ENCODE measurements around the gene RPS8.

RPS8 gene

DNA sequence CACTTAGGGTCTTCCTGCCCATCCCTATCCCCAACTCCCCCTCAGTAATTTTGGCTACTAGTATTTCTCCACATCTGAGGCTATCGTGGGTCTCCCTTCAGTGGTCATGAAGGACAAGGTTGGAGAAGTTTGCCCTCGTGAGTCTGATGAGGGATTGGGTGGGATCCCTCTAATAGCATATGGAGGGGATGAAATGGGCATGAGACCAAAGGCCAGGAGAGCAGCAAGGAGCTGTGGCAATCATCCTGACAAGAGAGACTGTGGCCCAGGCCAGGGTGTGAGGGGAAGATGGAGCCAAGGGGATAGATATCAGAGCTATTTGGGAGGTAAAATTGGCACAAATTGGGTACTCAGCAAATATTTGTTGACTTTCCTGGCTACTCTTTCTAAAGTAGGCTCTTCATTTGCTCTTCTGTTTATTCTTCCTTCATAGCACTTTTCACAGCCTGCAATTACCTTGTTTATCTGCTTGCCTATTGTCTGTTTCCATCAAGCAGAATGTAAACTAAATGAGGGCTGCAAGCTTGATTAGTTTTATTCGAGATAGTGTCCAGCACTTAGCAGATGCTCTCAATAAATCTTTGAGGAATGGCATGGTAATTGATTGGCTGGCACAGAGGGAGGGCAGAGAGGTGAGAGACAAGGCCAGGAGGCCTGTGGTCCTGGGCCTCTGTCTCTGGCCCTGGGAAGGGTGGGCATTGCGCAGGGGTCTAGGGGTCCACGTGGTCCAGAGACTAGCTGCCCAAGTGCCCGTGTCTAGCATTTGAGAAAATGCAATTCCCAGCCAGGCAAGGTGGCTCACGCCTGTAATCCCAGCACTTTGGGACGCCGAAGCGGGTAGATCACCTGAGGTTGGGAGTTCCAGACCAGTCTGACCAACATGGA lies 23.4 kb downstream of the RPS8 start:
- DNase-seq (ENCODE audit: insufficient read length) (no peak), FAIRE-seq (no peak)
- no peak for TF ChIP-seq TAF1 (IDR thresholded peaks at IDR 0.05; ENCODE audit: borderline replicate concordance, low read depth, low read length)
- no peak for TF ChIP-seq POLR2AphosphoS5 (IDR thresholded peaks at IDR 0.05; ENCODE audit: low read depth, low read length)
- TF ChIP-seq POLR2A (IDR thresholded peaks at IDR 0.05; ENCODE audit: low read depth, low read length) = no peak

DNA sequence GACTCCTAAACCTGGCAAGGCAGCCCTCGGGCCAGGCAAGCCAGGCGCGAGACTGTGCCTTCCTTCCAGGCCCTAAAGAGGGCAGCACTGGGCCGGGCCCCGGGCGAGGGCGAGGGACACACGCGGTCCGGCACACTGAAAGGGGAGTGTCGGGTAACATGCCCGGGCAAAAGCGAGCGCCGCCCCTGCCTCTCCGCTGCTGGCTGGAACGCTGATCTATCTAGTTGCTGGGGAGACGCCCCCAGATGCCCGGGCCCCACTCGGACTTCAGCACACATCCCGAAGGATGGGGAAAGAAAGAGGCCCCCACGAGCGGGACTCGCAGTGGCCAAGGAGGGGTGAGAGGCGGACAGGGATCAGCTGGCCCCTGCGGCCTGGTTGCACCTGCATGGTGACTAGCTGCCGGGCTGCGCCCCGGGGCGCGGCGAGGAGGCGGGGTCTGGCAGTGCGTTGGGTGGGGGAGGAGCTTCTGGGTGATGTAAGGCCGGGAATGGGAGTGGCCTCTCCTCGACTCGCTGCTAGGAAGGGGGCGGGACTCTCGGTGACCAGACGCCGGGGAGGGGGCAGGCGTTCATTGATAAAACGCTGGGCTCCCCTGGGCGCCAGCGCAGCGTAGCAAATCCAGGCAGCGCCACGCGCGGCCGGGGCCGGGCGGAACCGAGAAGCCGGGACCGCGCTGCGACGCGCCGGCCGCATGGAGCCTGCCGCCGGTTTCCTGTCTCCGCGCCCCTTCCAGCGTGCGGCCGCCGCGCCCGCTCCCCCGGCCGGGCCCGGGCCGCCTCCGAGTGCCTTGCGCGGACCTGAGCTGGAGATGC lies 24.6 kb downstream of the RPS8 start, which contains the start of gene PLK3:
TSS of gene PLK3 (plus strand) at position 608 of the 815 bp plus-strand sequence. CDS start at position 695, 87 bp downstream.
- FAIRE-seq = peak; percentile 99
- TF ChIP-seq POLR2A (IDR thresholded peaks at IDR 0.05; ENCODE audit: low read depth, low read length) (peak; percentile 95), POLR2AphosphoS5 (IDR thresholded peaks at IDR 0.05; ENCODE audit: low read depth, low read length) (peak; percentile 91), TAF1 (IDR thresholded peaks at IDR 0.05; ENCODE audit: borderline replicate concordance, low read depth, low read length) (peak; percentile 72; the same call in 1 of the 2 replicates)
- DNase-seq (ENCODE audit: insufficient read length) = peak; percentile 95

DNA sequence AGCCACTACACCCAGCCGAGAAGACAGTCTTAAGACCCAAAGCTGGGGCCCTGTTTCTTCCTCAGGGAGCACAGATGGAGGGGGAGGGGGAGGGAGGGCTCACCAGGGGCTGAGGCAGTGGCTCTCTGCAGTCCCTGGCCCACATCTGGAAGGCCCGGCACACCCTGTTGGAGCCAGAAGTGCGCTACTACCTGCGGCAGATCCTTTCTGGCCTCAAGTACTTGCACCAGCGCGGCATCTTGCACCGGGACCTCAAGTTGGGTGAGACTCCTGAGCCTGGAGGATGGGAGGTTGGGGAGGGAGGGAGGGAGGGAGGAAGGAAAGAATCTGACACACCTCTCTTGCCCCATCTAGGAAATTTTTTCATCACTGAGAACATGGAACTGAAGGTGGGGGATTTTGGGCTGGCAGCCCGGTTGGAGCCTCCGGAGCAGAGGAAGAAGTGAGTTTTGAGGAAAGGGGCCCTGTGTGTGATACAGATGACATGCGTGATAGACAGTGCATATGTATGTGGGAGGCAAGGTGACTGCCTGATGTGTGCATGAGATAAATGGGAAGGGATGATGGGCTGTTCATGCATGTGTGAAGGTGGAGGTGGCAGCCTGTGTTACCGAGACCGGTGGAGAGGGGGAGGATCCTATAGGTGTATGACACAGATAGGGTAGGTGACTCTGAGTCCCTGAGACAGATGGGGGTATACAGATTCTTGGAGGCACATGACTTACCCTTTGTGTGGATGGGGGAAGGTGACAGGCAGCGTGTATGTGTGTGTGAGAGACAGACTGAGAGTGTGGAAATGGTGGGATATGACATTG lies 26.4 kb downstream of the RPS8 start:
- no peak for DNase-seq (ENCODE audit: insufficient read length)
- TF ChIP-seq TAF1 (IDR thresholded peaks at IDR 0.05; ENCODE audit: borderline replicate concordance, low read depth, low read length) = no peak
- peak; percentile 84 for FAIRE-seq

DNA sequence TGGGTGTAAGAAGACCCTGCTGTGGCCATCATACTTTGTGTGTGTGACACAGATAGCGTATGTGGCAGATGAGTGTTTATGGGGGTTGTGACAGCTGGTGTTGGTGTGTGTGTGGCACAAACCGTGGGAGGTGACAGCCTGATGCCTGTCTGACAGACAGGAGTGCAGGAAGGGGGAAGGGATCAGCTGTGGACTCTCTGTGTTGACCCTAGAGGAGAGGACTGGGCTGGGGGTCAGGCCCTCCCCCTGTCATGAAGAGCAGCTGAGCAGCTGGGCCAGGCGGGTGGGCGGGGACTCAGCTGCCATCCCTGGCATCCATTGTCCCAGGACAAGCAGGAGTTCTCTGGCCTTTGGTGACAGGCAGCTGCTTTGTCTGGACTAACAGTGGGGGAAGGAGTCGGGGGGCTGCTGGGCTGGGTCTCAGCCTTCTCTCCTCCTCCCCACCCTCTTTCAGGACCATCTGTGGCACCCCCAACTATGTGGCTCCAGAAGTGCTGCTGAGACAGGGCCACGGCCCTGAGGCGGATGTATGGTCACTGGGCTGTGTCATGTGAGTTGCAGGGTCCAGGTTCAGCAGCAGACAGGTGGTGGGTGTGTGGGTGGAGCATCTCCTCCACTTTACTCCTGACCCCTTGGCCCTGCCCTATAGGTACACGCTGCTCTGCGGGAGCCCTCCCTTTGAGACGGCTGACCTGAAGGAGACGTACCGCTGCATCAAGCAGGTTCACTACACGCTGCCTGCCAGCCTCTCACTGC lies 27.1 kb downstream of the RPS8 start:
- no peak for TF ChIP-seq POLR2A (IDR thresholded peaks at IDR 0.05; ENCODE audit: low read depth, low read length)
- no peak for TF ChIP-seq POLR2AphosphoS5 (IDR thresholded peaks at IDR 0.05; ENCODE audit: low read depth, low read length)
- TF ChIP-seq TAF1 (IDR thresholded peaks at IDR 0.05; ENCODE audit: borderline replicate concordance, low read depth, low read length) = no peak
- no peak for DNase-seq (ENCODE audit: insufficient read length)
- FAIRE-seq = no peak

DNA sequence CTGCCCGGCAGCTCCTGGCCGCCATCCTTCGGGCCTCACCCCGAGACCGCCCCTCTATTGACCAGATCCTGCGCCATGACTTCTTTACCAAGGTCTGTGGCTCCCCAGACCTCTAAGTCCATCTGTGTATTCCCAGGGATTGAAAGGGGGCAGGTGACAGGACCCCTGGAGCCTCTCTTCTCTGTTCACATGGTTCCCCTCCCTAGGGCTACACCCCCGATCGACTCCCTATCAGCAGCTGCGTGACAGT lies 27.6 kb downstream of the RPS8 start:
- no peak for TF ChIP-seq TAF1 (IDR thresholded peaks at IDR 0.05; ENCODE audit: borderline replicate concordance, low read depth, low read length)
- no peak for TF ChIP-seq POLR2A (IDR thresholded peaks at IDR 0.05; ENCODE audit: low read depth, low read length)
- DNase-seq (ENCODE audit: insufficient read length) (no peak), FAIRE-seq (no peak)

DNA sequence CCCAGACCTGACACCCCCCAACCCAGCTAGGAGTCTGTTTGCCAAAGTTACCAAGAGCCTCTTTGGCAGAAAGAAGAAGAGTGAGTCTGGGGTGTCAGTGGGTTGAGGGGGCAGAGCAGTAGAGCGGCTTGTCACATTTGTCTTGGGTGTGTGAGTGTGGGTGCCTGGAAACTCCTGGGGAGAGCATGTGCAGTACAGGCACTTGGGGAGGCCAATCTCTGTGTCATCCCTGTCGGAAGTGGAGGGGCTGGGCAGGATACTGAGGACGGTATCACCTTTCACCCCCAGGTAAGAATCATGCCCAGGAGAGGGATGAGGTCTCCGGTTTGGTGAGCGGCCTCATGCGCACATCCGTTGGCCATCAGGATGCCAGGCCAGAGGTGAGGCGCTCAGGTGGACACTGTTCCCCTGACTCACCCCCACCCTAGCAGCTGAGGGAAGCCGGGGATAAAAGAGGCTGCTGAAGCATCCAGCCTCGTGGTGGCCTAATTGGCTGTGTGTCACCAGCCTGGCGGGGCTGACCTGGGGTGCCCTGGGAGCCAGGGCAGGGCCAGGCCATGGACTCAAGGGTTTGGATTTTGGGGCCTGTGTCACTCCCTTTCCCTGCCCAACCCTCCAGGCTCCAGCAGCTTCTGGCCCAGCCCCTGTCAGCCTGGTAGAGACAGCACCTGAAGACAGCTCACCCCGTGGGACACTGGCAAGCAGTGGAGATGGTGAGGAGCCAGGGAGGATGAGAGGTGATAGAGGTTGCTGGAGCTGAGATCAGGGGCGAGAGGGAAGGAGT lies 28.2 kb downstream of the RPS8 start:
- no peak for DNase-seq (ENCODE audit: insufficient read length)
- TF ChIP-seq POLR2A (IDR thresholded peaks at IDR 0.05; ENCODE audit: low read depth, low read length) (no peak), TAF1 (IDR thresholded peaks at IDR 0.05; ENCODE audit: borderline replicate concordance, low read depth, low read length) (no peak), POLR2AphosphoS5 (IDR thresholded peaks at IDR 0.05; ENCODE audit: low read depth, low read length) (no peak)
- no peak for FAIRE-seq

DNA sequence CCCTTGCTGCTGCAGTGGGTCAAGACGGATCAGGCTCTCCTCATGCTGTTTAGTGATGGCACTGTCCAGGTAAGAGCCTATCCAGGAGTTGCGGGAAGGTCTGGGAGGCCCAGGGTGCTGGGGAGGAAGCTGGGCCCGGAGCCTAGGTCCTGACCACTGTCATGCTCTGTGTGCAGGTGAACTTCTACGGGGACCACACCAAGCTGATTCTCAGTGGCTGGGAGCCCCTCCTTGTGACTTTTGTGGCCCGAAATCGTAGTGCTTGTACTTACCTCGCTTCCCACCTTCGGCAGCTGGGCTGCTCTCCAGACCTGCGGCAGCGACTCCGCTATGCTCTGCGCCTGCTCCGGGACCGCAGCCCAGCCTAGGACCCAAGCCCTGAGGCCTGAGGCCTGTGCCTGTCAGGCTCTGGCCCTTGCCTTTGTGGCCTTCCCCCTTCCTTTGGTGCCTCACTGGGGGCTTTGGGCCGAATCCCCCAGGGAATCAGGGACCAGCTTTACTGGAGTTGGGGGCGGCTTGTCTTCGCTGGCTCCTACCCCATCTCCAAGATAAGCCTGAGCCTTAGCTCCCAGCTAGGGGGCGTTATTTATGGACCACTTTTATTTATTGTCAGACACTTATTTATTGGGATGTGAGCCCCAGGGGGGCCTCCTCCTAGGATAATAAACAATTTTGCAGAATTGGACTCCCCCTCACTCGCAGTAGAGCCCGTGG lies 30.1 kb downstream of the RPS8 start:
- no peak for FAIRE-seq
- DNase-seq (ENCODE audit: insufficient read length) = no peak
- no peak for TF ChIP-seq TAF1 (IDR thresholded peaks at IDR 0.05; ENCODE audit: borderline replicate concordance, low read depth, low read length)
- TF ChIP-seq POLR2A (IDR thresholded peaks at IDR 0.05; ENCODE audit: low read depth, low read length) = no peak
- TF ChIP-seq POLR2AphosphoS5 (IDR thresholded peaks at IDR 0.05; ENCODE audit: low read depth, low read length) = no peak

DNA sequence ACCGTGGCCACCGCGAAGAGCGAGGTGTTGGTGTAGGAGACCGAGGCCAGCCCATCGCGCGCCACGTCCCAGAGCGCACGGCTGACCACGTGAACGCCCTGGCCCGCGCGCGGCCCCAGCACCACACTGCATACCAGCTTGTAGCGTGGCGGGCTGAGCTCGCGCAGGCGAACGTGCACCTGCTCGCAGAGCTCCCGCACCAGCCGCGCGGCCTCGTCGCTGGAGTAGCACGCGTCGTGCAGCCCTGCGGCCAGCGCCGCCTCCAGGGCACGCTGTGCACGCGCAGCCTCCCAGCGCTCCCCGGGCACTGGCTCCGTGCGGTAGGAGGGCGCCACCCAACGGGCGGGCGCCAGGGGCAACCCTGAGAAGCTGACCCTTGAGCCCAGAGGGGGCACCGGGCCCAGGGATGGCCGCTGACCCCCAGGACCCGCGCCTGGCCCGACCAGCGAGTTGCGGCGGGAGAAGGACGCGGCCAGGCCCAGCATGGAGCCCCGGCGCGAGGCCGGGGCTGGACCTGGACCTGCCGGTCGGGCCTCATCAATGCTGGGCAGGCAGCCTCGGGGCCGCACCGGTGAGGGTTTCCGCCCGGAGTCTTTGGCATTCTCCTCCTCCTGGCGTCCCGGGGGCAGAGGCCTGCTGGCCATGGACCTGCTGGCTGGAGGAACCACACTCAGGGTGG lies 30.8 kb downstream of the RPS8 start:
- TF ChIP-seq TAF1 (IDR thresholded peaks at IDR 0.05; ENCODE audit: borderline replicate concordance, low read depth, low read length) = no peak
- TF ChIP-seq POLR2AphosphoS5 (IDR thresholded peaks at IDR 0.05; ENCODE audit: low read depth, low read length) = peak; percentile 34; the same call in 1 of the 2 replicates
- TF ChIP-seq POLR2A (IDR thresholded peaks at IDR 0.05; ENCODE audit: low read depth, low read length) = no peak
- FAIRE-seq (no peak), DNase-seq (ENCODE audit: insufficient read length) (no peak)

DNA sequence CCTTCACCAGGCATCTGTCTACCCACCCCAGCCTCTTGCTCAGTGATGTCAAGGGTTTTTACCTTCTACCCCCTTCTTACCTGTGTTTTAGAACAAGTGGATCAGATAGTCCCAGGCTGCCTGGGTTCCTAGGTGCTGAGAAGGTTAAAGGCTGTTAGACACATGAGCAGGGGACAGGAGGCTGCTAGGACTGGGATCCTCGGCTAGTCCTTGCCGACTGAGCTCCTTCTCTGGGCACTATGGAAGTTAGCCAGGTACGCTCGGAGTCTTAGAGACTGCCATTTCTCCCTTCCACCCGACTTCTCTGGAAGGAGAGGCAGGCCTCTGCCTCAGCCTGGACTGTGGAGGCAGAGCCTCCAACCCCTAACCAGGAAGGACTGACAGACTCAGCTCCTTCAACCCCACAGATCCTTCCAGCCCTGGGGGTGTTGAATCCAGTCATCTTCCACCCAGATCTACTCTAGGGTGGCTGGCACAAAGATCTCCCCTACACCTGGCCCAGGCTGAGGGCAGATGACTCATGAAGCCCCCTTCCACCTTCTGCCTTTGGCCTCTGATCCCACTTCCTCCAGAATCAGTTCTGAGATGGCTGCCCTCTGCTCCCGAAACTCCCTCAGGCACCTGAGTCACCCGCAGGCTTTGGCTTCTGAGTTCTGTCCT lies 31.5 kb downstream of the RPS8 start, which contains the start of gene DYNLT4:
TSS of gene DYNLT4 (minus strand) at position 648 of the 660 bp plus-strand sequence. CDS start 683 bp downstream, outside the sequence.
- FAIRE-seq = peak; percentile 50
- DNase-seq (ENCODE audit: insufficient read length) = no peak

More for the DNA sequence above, 31.5 kb downstream of the RPS8 start, which contains the start of gene DYNLT4:
- TF ChIP-seq TAF1 (IDR thresholded peaks at IDR 0.05; ENCODE audit: borderline replicate concordance, low read depth, low read length) (no peak), POLR2AphosphoS5 (IDR thresholded peaks at IDR 0.05; ENCODE audit: low read depth, low read length) (no peak), POLR2A (IDR thresholded peaks at IDR 0.05; ENCODE audit: low read depth, low read length) (no peak)
